CD4-positive, alpha-beta T cell treated with Interleukin-17A for 4 hours (primary cell): ENCODE measurements around the gene TMEM86B.

Source experiments
- DNase-seq: peaks from one replicate; pipeline ENCODE4 v3.0.0-alpha.2; 2020; ENCODE audit warnings: mixed read lengths

TMEM86B gene

GRCh38 chr19:55256562-55257460 lies 28.2 kb upstream of the TMEM86B start:
- DNase-seq = no peak

GRCh38 chr19:55255618-55256423 lies 27.3 kb upstream of the TMEM86B start:
- DNase-seq = peak; percentile 64

GRCh38 chr19:55254625-55254977 lies 26.0 kb upstream of the TMEM86B start:
- DNase-seq = no peak

- peak; percentile 76 for DNase-seq
These were observed 25.5 kb upstream of the TMEM86B start for GRCh38 chr19:55253842-55254624.

GRCh38 chr19:55252760-55253663 lies 24.4 kb upstream of the TMEM86B start:
- no peak for DNase-seq

- peak; percentile 68 for DNase-seq
These were observed 22.9 kb upstream of the TMEM86B start for GRCh38 chr19:55251341-55252081.

DNA sequence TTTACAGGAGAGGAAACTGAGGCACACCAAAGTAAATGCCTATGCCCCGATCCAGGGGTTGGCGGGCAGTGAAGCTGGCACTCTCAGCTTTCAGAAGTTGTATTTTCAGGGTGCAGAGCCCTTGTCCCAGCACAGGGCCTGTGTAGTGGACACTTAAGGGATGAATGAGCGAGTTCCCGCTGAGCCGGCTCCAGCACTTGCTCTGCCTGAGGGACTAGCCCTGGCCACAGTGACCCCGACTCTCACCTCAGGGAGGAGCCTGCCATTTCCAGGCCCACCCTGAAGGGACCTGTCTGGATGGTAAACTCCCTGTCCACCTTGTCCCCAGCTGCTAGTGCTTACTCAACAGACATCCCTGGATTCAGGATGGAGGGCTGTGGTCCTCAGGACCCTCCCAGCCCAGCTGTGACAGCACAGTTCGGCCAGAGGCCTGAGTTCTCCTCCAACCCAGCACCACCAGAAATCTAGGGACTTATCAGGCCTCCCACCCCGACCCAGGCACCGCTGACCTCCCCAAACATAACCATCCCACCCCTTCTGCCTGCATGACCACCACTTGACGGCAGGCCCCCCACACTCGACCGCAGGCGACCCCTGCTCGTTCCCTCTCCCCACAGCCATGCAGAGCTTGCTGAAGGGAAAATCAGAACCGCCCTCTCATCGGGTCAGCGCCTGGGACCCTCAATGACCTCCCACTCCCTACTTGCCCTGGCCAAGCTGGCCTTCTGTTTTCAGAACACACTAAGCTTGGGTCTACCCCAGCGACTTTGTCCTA lies 21.9 kb upstream of the TMEM86B start:
- DNase-seq = no peak

DNA sequence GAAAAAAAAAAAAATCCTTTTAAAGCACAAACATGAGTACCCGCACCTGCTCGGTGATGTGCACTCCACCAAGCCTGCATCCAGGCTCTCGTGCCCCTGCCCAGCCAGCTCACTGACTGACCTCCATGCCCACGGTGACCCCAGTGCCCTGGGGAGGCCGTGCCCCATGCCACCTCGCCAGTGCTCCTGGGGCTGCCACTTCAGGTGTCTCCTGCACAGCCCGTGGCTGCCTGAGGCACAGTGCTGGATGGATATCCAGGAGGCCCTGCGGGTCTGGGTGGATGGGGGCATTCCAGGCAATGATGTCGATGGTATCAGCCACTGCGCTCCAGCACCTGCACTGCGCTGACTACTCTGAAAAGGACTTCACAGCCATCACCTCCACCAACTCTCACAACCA lies 21.3 kb upstream of the TMEM86B start:
- no peak for DNase-seq

DNA sequence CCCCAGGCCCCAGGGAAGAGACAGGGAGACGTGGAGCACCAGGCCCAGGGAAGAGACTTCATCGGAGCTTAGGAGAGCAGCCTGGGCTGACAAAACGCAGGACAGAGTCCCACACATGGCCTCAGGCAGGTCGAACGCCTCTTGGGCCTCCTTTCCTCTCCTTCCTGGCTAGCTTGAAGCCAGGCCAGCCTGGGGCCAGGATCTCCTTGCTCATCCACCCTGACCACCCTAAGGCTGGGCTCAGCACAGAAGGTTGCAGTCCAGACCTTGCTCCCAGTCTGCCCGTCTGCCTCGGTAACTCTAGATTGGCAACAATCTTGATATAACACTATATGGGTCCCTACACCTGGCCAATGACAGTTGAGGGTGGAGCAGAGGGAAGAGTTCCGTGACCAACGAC lies 20.1 kb upstream of the TMEM86B start:
- DNase-seq = no peak

DNA sequence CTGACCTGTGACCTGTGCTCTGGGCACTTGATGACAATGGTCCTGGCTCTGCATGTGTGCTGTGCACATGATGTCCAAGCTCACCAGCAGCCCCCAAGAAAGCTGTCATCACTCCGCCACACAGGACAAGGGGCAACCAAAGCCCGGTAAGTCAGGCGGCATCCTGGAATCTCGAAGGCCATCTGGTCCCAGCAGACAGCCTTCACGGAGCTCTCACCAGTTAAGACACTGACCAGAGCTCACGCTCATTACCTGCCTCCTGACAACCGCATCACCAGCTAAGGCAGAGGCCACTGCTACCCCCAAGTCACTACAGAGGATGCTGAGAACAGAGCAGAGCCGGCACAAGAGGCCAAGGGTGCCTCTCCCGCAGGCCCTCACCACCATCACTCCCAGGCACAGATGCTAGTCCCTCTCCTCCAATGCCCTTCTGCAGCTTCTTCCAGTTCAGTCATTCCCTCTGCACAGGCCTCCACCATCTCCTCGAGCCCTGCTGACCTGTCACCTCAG lies 19.7 kb upstream of the TMEM86B start:
- DNase-seq = no peak

DNA sequence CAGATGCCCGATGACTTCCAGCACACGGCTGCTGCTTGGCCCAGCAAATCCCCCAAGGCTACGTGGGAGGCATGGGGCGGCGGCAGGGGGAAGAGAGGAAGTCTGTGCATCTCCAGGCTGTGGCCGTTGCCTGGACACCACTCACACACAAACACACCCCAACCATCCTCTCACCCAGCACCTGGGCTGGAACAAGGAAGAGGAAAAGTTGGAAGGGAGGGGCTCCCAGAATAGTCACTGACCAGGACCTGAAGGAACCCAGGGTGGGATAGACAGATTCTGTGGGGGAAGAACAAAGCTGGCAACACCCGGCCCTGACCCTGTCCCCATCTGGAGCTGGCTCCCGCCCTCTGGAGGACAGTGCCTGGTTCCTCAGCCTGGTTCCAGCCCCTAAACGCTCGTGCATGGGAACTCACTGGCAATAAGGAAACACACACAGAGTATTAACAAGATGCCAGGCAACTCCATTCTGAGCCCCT lies 19.1 kb upstream of the TMEM86B start:
- no peak for DNase-seq

- no peak for DNase-seq
These were observed 18.2 kb upstream of the TMEM86B start for GRCh38 chr19:55246462-55247451.

- no peak for DNase-seq
These were observed 16.8 kb upstream of the TMEM86B start for GRCh38 chr19:55245236-55245904.

- no peak for DNase-seq
These were observed 15.6 kb upstream of the TMEM86B start for GRCh38 chr19:55244004-55244680.

- no peak for DNase-seq
These were observed 14.0 kb upstream of the TMEM86B start for GRCh38 chr19:55242517-55242916.

GRCh38 chr19:55241935-55242464 lies 13.4 kb upstream of the TMEM86B start:
- no peak for DNase-seq
